GM12875 (cell line): Measurements from ENCODE around the gene NXF1.

Source experiments
- H3K4me3 ChIP-seq: one replicate; pipeline ENCODE4 v1.5.1; 2011; ENCODE audit warnings: low read depth, low read length, control low read depth
- CTCF ChIP-seq: IDR thresholded peaks from 2 replicates; pipeline ENCODE4 v1.5.1; 2011; ENCODE audit warnings: low read depth, mild to moderate bottlenecking, control low read depth, inconsistent platforms, low read length, moderate library complexity, borderline replicate concordance; ENCODE audit not compliant: insufficient read depth

Gene NXF1

GRCh38 chr11:62805961-62806441, 761 bp upstream of the NXF1 start:
- no peak for TF ChIP-seq CTCF
- H3K4me3 ChIP-seq: peak overlapping the region; percentile 78

- TF ChIP-seq CTCF: no peak
- peak overlapping the region; percentile 78 for H3K4me3 ChIP-seq
These were observed 747 bp downstream of the NXF1 start for GRCh38 chr11:62804310-62805075.

DNA sequence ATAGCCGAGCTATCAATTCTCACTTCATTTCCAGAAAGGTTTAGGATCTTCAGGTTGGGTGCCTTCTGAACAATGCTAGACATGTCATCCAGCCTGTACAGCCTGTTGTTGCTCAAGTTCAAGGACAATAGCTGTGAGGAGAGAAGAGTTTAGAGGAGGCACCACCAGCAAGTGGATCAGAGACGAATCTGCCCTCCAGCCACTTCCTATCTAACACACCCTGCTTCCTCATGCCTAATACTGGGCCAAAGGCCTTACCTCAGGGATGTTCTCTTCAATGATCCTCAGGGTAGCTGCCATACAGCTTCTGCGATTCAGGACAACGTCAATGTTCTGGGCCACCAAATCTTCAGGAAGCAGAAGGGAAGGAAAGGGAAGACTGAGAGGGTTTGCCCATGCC, 4.2 kb downstream of the NXF1 start:
- TF ChIP-seq CTCF: no peak
- no peak overlapping the region for H3K4me3 ChIP-seq

DNA sequence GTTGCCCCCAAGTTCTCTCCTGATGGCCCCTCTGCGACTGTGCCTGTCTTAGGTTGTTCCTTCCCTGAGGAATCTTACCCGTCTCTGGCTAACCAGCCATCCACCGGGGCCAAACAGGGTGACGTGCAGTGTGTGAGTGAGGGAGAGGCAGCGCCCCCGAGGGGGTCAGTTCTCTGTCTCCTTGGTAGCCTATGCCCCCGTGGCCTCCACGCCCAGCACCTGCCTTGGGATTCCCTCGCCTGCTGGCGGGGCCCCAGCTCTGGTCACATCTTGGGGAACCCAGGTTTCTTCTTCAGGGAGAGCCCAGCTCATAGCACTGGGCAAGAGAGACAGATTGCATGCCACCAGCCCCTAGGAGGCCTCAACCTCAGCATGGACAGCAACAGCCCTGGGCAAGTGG, 5.8 kb downstream of the NXF1 start:
- TF ChIP-seq CTCF: no peak
- no peak overlapping the region for H3K4me3 ChIP-seq

DNA sequence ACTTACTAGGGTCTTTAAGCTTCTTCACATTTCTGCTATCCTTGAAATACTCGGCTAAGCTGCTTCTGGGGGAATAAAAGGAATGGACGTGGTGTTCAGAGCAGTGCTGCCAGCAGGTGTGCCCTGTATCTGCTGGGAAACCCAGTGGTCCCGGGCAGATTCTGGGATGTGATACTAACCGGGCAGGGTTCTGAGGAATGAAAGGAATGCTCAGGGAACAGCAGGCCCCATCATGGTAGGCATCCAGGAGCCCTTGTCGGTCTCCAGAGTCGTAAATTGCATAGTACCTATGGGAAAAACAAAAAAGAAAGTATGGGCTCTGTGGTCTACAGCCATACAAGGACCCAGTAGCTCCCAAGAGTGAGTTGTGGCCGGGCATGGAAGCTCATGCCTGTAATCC, 9.0 kb downstream of the NXF1 start:
- H3K4me3 ChIP-seq: no peak overlapping the region
- TF ChIP-seq CTCF: no peak

- no peak for TF ChIP-seq CTCF
- H3K4me3 ChIP-seq: no peak overlapping the region
These were observed 11.0 kb downstream of the NXF1 start for GRCh38 chr11:62794201-62794775.

- TF ChIP-seq CTCF: no peak
- H3K4me3 ChIP-seq: no peak overlapping the region
These were observed 13.1 kb downstream of the NXF1 start for GRCh38 chr11:62792202-62792575.
